ENCODE measurements around the gene UBXN7. TPM values are rescaled to one million over a fixed set of nuclear protein-coding genes. Genes with fewer than 3 reads are reported as not detected.

Gene UBXN7
- total and polyA plus RNA-seq, 2 of the 8 experiments (the other 6 are each of a cell fraction or from before 2014, with no cell fraction given), result 18.5 to 109 TPM

DNA sequence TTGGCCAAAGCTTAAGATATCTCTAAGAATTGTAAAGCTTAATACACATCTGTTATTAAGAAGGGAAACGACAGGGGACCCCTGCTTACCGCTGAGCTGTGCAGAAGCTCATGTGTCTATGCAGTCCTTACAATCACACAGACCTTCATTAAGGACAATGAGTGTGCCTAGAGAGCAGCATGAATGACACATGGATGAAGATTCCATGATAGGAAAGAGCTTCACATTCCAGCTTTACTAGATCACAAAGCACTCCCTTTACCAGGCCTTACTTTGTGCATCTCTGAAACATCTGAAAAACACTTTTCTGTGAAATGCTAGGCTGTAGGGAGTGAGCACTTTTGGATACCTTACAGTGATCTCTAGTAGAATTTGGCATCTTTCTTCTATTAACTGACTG is 39.3 kb upstream of the UBXN7 start:
- no peaks in the 10 kb centered on the region for H3K79me2 ChIP-seq (ENCODE audit: control insufficient read depth in 1 of 2, insufficient read depth in 2 of 2, low read length in 2 of 2)
- no peak overlapping the region for H3K14ac ChIP-seq (ENCODE audit: insufficient read length)
- H4K91ac ChIP-seq (replicated peaks; ENCODE audit: insufficient read length, low read length), result no peak overlapping the region
- no peak overlapping the region for H3K4ac ChIP-seq (replicated peaks; ENCODE audit: insufficient read length, low read depth, low read length)
- H2BK120ac ChIP-seq (replicated peaks; ENCODE audit: low read depth, low read length), result no peak overlapping the region
- H3K27ac ChIP-seq (ENCODE audit: low read depth, low read length), result no peak overlapping the region
- no peak overlapping the region for H3K9ac ChIP-seq (replicated peaks in 1 of 4; ENCODE audit: extremely low read depth in 1 of 4, low read depth in 3 of 4, low read length in 3 of 4)
- H3K23me2 ChIP-seq (ENCODE audit: low read depth, low read length), result no peaks in the 10 kb centered on the region
- H3K23ac ChIP-seq (ENCODE audit: insufficient read length), result no peak overlapping the region
- H4K20me1 ChIP-seq (replicated peaks in 1 of 2; ENCODE audit: control insufficient read depth in 1 of 2, insufficient read depth in 2 of 2, low read length in 2 of 2), result peaks cover 0 to 3% of the 10 kb centered on the region in 2 experiments
- DNase-seq (ENCODE audit: low read depth in 1 of 2, low spot score in 2 of 2) (no peak), FAIRE-seq (no peak)
- no peaks in the 10 kb centered on the region for H3K9me3 ChIP-seq (ENCODE audit: insufficient read depth in 2 of 2, low read depth in 1 of 2, low read length in 1 of 2)
- no peak overlapping the region for H3K4me2 ChIP-seq (ENCODE audit: insufficient read depth in 1 of 2, low read depth in 2 of 2, low read length in 2 of 2)
- no peak overlapping the region for H4K5ac ChIP-seq (ENCODE audit: insufficient read length, low read depth, low read length)
- no peak overlapping the region for H2BK20ac ChIP-seq (ENCODE audit: low read length)
- H3K27me3 ChIP-seq (replicated peaks in 1 of 4; ENCODE audit: control insufficient read depth in 3 of 4, extremely low read depth in 1 of 4, insufficient read depth in 3 of 4, low read length in 3 of 4), result no peaks in the 10 kb centered on the region
- no peak overlapping the region for H2BK12ac ChIP-seq (ENCODE audit: low read depth, low read length)
- H3K18ac ChIP-seq (ENCODE audit: extremely low read depth, low read length), result no peak overlapping the region
- H3K4me1 ChIP-seq (replicated peaks in 1 of 4; ENCODE audit: control insufficient read depth in 3 of 4, insufficient read depth in 4 of 4, low read length in 3 of 4), result no peaks in the 10 kb centered on the region
- no peak overlapping the region for H2AK5ac ChIP-seq (ENCODE audit: low read depth, low read length)
- H3K4me3 ChIP-seq (ENCODE audit: extremely low read depth in 1 of 4, insufficient read depth in 2 of 4, low read depth in 3 of 4, low read length in 4 of 4), result no peak overlapping the region
- H2BK15ac ChIP-seq (ENCODE audit: low read length), result no peak overlapping the region
- no peaks in the 10 kb centered on the region for H3K79me1 ChIP-seq (ENCODE audit: low read depth, low read length)
- no peak for TF ChIP-seq CBX5 (IDR thresholded peaks at IDR 0.05; ENCODE audit: low read depth, low read length)
- TF ChIP-seq NANOG (IDR thresholded peaks at IDR 0.05; ENCODE audit: insufficient read depth, low read depth, low read length, poor library complexity, severe bottlenecking), result no peak
- TF ChIP-seq EGR1 (IDR thresholded peaks at IDR 0.05; ENCODE audit: borderline replicate concordance, low read depth, low read length), result no peak
- ChIA-PET CTCF (ENCODE audit: partially characterized antibody) (interaction anchor here (0.8 kb wide), 1 partner anchor 20 kb away, joined by 3 read pairs; no protein-coding TSS in a partner anchor), POLR2A (ENCODE audit: partially characterized antibody) (no interaction called here)
- no peak overlapping the region for H2AFZ ChIP-seq (ENCODE audit: low read length)
- 87% methylated on average over 2 of the region's 2 CpGs; no CpG with 5 or more reads in 1 of the 2 experiments for WGBS, 2 experiments (ENCODE audit: extremely low coverage in 1 of 2, insufficient coverage in 1 of 2, insufficient read length in 1 of 2, insufficient replicate concordance in 2 of 2, low coverage in 1 of 2, low lambda C conversion rate in 2 of 2, missing lambda C conversion rate in 1 of 2)
- no peak overlapping the region for H2BK5ac ChIP-seq (ENCODE audit: low read depth, low read length)
- H4K8ac ChIP-seq (ENCODE audit: extremely low read depth, insufficient read depth, low read length), result no peak overlapping the region
- H3K36me3 ChIP-seq (ENCODE audit: control insufficient read depth in 2 of 4, insufficient read depth in 4 of 4, low read length in 3 of 4), result peaks cover 17 to 39% (median 30%) of the 10 kb centered on the region in 4 experiments
- H3K56ac ChIP-seq (replicated peaks; ENCODE audit: insufficient read length, low read depth, low read length), result no peak overlapping the region

Data from H1 (cell line).